ENCODE results near the gene FGFR3. TPM values are rescaled to one million over a fixed set of nuclear protein-coding genes. Genes with fewer than 3 reads are reported as not detected.

FGFR3 gene
- total and polyA plus RNA-seq, 7 donors: 0.16 to 14.0 (median 0.83) TPM

GRCh38 chr4:1770791-1771231 lies 22.3 kb upstream of the FGFR3 start:
- Histone ChIP-seq H3K9me3 (no peaks in the 10 kb centered on the region), H3K27me3 (peaks cover 23 to 64% (median 46%) of the 10 kb centered on the region in 3 donors), H3K36me3 (no peaks in the 10 kb centered on the region), H3K4me1 (peaks cover 0 to 13% (median 11%) of the 10 kb centered on the region in 4 donors), H3K4me3 (no peak overlapping the region), H3K27ac (no peak overlapping the region)
- DNase-seq: no peak
- intact Hi-C loops (cut with DNase I): no loop called here
- WGBS, 2 donors: 66 to 82% methylated on average over 11 of the region's 11 CpGs
- TF ChIP-seq EP300 (IDR thresholded peaks at IDR 0.05) (no peak), POLR2AphosphoS5 (IDR thresholded peaks at IDR 0.05) (no peak), POLR2A (IDR thresholded peaks at IDR 0.05) (no peak), CTCF (IDR thresholded peaks at IDR 0.05) (no peak)

GRCh38 chr4:1771555-1772305 lies 21.4 kb upstream of the FGFR3 start:
- no peak overlapping the region for H3K27ac ChIP-seq
- intact Hi-C loops (cut with DNase I): no loop called here
- no peaks in the 10 kb centered on the region for H3K36me3 ChIP-seq
- WGBS, 2 donors: 17 to 29% methylated on average over 28 of the region's 28 CpGs
- peaks cover 22 to 55% (median 45%) of the 10 kb centered on the region in 3 donors for H3K27me3 ChIP-seq
- H3K4me3 ChIP-seq: no peak overlapping the region
- H3K4me1 ChIP-seq: peaks cover 0 to 12% (median 8%) of the 10 kb centered on the region in 4 donors
- no peaks in the 10 kb centered on the region for H3K9me3 ChIP-seq
- no peak for DNase-seq
- TF ChIP-seq CTCF (IDR thresholded peaks at IDR 0.05) (no peak), POLR2AphosphoS5 (IDR thresholded peaks at IDR 0.05) (no peak), POLR2A (IDR thresholded peaks at IDR 0.05) (no peak), EP300 (IDR thresholded peaks at IDR 0.05) (no peak)

- TF ChIP-seq EP300 (IDR thresholded peaks at IDR 0.05): no peak
- no peak for TF ChIP-seq POLR2A (IDR thresholded peaks at IDR 0.05)
- TF ChIP-seq CTCF (IDR thresholded peaks at IDR 0.05): no peak
- no peak for TF ChIP-seq POLR2AphosphoS5 (IDR thresholded peaks at IDR 0.05)
Observed at GRCh38 chr4:1772853-1773538, 20.1 kb upstream of the FGFR3 start.

GRCh38 chr4:1773754-1774153 lies 19.3 kb upstream of the FGFR3 start:
- no peaks in the 10 kb centered on the region for H3K36me3 ChIP-seq
- peaks cover 9 to 48% (median 28%) of the 10 kb centered on the region in 3 donors for H3K27me3 ChIP-seq
- WGBS, 2 donors: 84 to 89% methylated on average over 10 of the region's 10 CpGs
- no peaks in the 10 kb centered on the region for H3K4me1 ChIP-seq
- TF ChIP-seq POLR2AphosphoS5 (IDR thresholded peaks at IDR 0.05) (no peak), POLR2A (IDR thresholded peaks at IDR 0.05) (no peak), CTCF (IDR thresholded peaks at IDR 0.05) (no peak), EP300 (IDR thresholded peaks at IDR 0.05) (no peak)
- intact Hi-C loops (cut with DNase I): no loop called here
- H3K4me3 ChIP-seq: no peak overlapping the region
- DNase-seq: no peak
- H3K27ac ChIP-seq: no peak overlapping the region
- no peaks in the 10 kb centered on the region for H3K9me3 ChIP-seq

More at GRCh38 chr4:1772853-1773538, 20.1 kb upstream of the FGFR3 start:
- Histone ChIP-seq H3K4me3 (no peak overlapping the region), H3K9me3 (no peaks in the 10 kb centered on the region), H3K27ac (no peak overlapping the region), H3K4me1 (peaks cover 0 to 1% (median 0%) of the 10 kb centered on the region in 4 donors), H3K27me3 (peaks cover 14 to 48% (median 35%) of the 10 kb centered on the region in 3 donors), H3K36me3 (no peaks in the 10 kb centered on the region)
- WGBS, 2 donors: 28 to 64% methylated on average over 30 of the region's 30 CpGs
- no peak for DNase-seq
- intact Hi-C loops (cut with DNase I): no loop called here
